ENCODE results near the gene SNX27. TPM values are rescaled to one million over a fixed set of nuclear protein-coding genes. Genes with fewer than 3 reads are reported as not detected.

The SNX27 gene
- polyA plus RNA-seq, 1 donor (not counting 4 experiments of a cell fraction or from before 2014, with no cell fraction given), result 15.7 TPM

GRCh38 chr1:151626740-151627334 is 15.0 kb downstream of the SNX27 start:
- Histone ChIP-seq H3K9ac (ENCODE audit: control insufficient read depth, extremely low read depth, insufficient read depth, low read length) (no peak overlapping the region), H3K4me1 (ENCODE audit: control insufficient read depth, extremely low read depth, insufficient read depth, low read length) (no peaks in the 10 kb centered on the region), H3K4me2 (ENCODE audit: control insufficient read depth, extremely low read depth, insufficient read depth, low read depth, low read length) (no peak overlapping the region), H3K4me3 (ENCODE audit: control insufficient read depth in 2 of 3, extremely low read depth in 1 of 3, insufficient read depth in 2 of 3, low read depth in 1 of 3, low read length in 3 of 3) (no peak overlapping the region), H4K20me1 (ENCODE audit: control insufficient read depth, extremely low read depth, insufficient read depth, low read length) (no peaks in the 10 kb centered on the region), H3K9me1 (ENCODE audit: control insufficient read depth, extremely low read depth, insufficient read depth, low read length) (no peaks in the 10 kb centered on the region), H3K79me2 (ENCODE audit: control insufficient read depth, insufficient read depth, low read length) (no peaks in the 10 kb centered on the region), H2AFZ (ENCODE audit: control insufficient read depth, low read length) (no peak overlapping the region), H3K9me3 (ENCODE audit: control insufficient read depth, low read depth, low read length) (no peaks in the 10 kb centered on the region), H3K27me3 (ENCODE audit: control insufficient read depth, extremely low read depth, insufficient read depth, low read length) (no peaks in the 10 kb centered on the region), H3K36me3 (ENCODE audit: control insufficient read depth in 2 of 2, extremely low read depth in 1 of 2, insufficient read depth in 2 of 2, low read length in 2 of 2) (no peaks in the 10 kb centered on the region), H3K27ac (ENCODE audit: control insufficient read depth, insufficient read depth, low read length) (no peak overlapping the region)
- FAIRE-seq (no peak), DNase-seq (ENCODE audit: low read depth, low spot score) (no peak)
- TF ChIP-seq, protein P1, sequence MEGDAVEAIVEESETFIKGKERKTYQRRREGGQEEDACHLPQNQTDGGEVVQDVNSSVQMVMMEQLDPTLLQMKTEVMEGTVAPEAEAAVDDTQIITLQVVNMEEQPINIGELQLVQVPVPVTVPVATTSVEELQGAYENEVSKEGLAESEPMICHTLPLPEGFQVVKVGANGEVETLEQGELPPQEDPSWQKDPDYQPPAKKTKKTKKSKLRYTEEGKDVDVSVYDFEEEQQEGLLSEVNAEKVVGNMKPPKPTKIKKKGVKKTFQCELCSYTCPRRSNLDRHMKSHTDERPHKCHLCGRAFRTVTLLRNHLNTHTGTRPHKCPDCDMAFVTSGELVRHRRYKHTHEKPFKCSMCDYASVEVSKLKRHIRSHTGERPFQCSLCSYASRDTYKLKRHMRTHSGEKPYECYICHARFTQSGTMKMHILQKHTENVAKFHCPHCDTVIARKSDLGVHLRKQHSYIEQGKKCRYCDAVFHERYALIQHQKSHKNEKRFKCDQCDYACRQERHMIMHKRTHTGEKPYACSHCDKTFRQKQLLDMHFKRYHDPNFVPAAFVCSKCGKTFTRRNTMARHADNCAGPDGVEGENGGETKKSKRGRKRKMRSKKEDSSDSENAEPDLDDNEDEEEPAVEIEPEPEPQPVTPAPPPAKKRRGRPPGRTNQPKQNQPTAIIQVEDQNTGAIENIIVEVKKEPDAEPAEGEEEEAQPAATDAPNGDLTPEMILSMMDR (optimal IDR thresholded peaks at IDR 0.05 in 1 of 3, IDR thresholded peaks at IDR 0.05 in 1 of 3, conservative IDR thresholded peaks at IDR 0.05 in 1 of 3; ENCODE audit: extremely low read depth in 1 of 3, insufficient read depth in 2 of 3, low read length in 3 of 3), result no peak
- no peak for TF ChIP-seq EZH2 (IDR thresholded peaks at IDR 0.05; ENCODE audit: low read length)
- dilution Hi-C loops (cut with MboI; ENCODE audit: extremely low pct_ligation_motif_present, low sequenced_read_pairs), result no loop called here

GRCh38 chr1:151629278-151629677 is 17.4 kb downstream of the SNX27 start:
- dilution Hi-C loops (cut with MboI; ENCODE audit: extremely low pct_ligation_motif_present, low sequenced_read_pairs), result no loop called here
- no peaks in the 10 kb centered on the region for H3K36me3 ChIP-seq (ENCODE audit: control insufficient read depth in 2 of 2, extremely low read depth in 1 of 2, insufficient read depth in 2 of 2, low read length in 2 of 2)
- no peaks in the 10 kb centered on the region for H3K9me3 ChIP-seq (ENCODE audit: control insufficient read depth, low read depth, low read length)
- H3K9me1 ChIP-seq (ENCODE audit: control insufficient read depth, extremely low read depth, insufficient read depth, low read length), result no peaks in the 10 kb centered on the region
- no peak overlapping the region for H3K4me2 ChIP-seq (ENCODE audit: control insufficient read depth, extremely low read depth, insufficient read depth, low read depth, low read length)
- H4K20me1 ChIP-seq (ENCODE audit: control insufficient read depth, extremely low read depth, insufficient read depth, low read length), result no peaks in the 10 kb centered on the region
- H3K4me1 ChIP-seq (ENCODE audit: control insufficient read depth, extremely low read depth, insufficient read depth, low read length), result no peaks in the 10 kb centered on the region
- H3K79me2 ChIP-seq (ENCODE audit: control insufficient read depth, insufficient read depth, low read length), result no peaks in the 10 kb centered on the region
- no peak overlapping the region for H2AFZ ChIP-seq (ENCODE audit: control insufficient read depth, low read length)
- FAIRE-seq (no peak), DNase-seq (ENCODE audit: low read depth, low spot score) (no peak)
- no peak for TF ChIP-seq EZH2 (IDR thresholded peaks at IDR 0.05; ENCODE audit: low read length)
- TF ChIP-seq, protein P1 (optimal IDR thresholded peaks at IDR 0.05 in 1 of 3, IDR thresholded peaks at IDR 0.05 in 1 of 3, conservative IDR thresholded peaks at IDR 0.05 in 1 of 3; ENCODE audit: extremely low read depth in 1 of 3, insufficient read depth in 2 of 3, low read length in 3 of 3), result no peak
- H3K4me3 ChIP-seq (ENCODE audit: control insufficient read depth in 2 of 3, extremely low read depth in 1 of 3, insufficient read depth in 2 of 3, low read depth in 1 of 3, low read length in 3 of 3), result no peak overlapping the region
- H3K9ac ChIP-seq (ENCODE audit: control insufficient read depth, extremely low read depth, insufficient read depth, low read length), result no peak overlapping the region
- H3K27me3 ChIP-seq (ENCODE audit: control insufficient read depth, extremely low read depth, insufficient read depth, low read length), result no peaks in the 10 kb centered on the region
- no peak overlapping the region for H3K27ac ChIP-seq (ENCODE audit: control insufficient read depth, insufficient read depth, low read length)

Measured in keratinocyte (primary cell).